ENCODE data around the gene MEG3. TPM values are rescaled to one million over a fixed set of nuclear protein-coding genes. Genes with fewer than 3 reads are reported as not detected.

Gene MEG3
- total RNA-seq, 4 donors from 2014 or later, result 1.2 to 18.9 (median 3.5) TPM

DNA sequence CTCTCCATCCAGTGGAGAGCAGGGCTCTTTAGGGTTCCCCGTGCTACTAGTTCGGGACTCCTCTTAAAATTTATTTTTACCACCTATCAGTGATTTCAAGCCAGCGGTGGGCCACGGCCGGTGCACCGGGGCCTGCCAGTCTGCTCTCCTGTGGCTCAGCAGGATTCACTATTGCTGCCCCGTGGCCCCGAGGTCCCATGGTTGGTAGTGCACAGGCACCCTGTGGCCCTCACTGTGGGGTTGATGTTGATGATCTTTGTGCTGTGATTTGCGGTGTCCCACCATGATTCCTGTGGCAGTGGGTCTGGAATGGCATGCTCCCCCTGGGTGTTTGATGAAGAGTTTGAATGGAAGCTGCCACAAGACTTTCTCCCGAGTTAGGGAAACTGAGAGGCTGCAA is 12.6 kb upstream of the MEG3 start:
- H3K4me1 ChIP-seq, result no peaks in the 10 kb centered on the region
- DNase-seq, result no peak
- peaks cover 0 to 60% (median 0%) of the 10 kb centered on the region in 4 donors for H3K27me3 ChIP-seq
- no peak overlapping the region for H3K4me3 ChIP-seq
- H3K27ac ChIP-seq, result no peak overlapping the region
- peaks cover 0 to 30% (median 0%) of the 10 kb centered on the region in 3 donors for H3K9me3 ChIP-seq
- WGBS, 2 donors, result 85 to 100% methylated on average over 2 to 8 of the region's 10 CpGs
- TF ChIP-seq, protein P1, sequence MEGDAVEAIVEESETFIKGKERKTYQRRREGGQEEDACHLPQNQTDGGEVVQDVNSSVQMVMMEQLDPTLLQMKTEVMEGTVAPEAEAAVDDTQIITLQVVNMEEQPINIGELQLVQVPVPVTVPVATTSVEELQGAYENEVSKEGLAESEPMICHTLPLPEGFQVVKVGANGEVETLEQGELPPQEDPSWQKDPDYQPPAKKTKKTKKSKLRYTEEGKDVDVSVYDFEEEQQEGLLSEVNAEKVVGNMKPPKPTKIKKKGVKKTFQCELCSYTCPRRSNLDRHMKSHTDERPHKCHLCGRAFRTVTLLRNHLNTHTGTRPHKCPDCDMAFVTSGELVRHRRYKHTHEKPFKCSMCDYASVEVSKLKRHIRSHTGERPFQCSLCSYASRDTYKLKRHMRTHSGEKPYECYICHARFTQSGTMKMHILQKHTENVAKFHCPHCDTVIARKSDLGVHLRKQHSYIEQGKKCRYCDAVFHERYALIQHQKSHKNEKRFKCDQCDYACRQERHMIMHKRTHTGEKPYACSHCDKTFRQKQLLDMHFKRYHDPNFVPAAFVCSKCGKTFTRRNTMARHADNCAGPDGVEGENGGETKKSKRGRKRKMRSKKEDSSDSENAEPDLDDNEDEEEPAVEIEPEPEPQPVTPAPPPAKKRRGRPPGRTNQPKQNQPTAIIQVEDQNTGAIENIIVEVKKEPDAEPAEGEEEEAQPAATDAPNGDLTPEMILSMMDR (IDR thresholded peaks at IDR 0.05), result no peak
- no peak for TF ChIP-seq POLR2A (IDR thresholded peaks at IDR 0.05)
- intact Hi-C loops (cut with DNase I), result no loop called here
- no peaks in the 10 kb centered on the region for H3K36me3 ChIP-seq

DNA sequence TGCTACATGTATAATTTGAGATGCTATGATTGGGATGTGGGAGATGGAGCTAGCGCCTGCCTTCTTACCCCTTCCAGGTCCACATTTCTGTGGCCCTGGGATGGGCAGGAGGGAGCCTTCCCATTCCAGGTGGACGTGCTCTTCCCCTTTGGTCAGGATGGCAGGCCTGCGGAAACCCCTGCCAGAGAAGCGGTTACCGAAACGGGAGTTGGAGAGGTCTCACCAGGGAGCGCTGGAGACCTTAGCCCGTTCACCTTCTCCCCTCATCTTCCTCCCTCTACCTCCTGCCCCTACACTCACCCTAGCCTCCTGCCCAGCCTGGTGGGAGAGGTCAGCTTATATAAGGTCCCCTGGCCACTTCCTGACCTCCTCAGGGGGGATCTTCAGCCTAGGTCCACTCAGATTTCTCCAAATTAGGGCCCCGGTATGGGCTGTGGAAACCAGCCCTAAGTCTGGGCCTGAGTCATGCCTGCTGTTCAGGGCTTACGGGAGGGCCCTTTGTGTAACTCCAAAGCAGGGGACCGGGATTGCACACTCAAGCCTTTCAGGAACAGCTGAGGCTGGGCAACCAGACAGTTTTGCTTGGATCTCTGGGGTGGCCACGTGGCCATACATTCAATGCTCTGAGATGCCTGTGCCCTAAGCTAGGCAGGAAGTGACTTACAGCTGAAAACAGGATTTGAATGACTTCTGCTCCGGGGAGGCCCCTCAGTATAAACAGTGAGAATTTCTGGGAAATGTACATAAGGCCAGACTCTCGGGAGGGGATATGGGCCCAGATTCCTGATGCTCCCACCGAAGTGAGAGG is 10.2 kb upstream of the MEG3 start:
- 81 to 82% methylated on average over 12 to 14 of the region's 15 CpGs for WGBS, 2 donors
- H3K9me3 ChIP-seq, result peaks cover 0 to 10% (median 0%) of the 10 kb centered on the region in 3 donors
- H3K27me3 ChIP-seq, result peaks cover 0 to 37% (median 0%) of the 10 kb centered on the region in 4 donors
- no peak overlapping the region for H3K4me3 ChIP-seq
- no peak for TF ChIP-seq POLR2A (IDR thresholded peaks at IDR 0.05)
- TF ChIP-seq, protein P1 (IDR thresholded peaks at IDR 0.05), result no peak
- intact Hi-C loops (cut with DNase I), result no loop called here
- no peaks in the 10 kb centered on the region for H3K36me3 ChIP-seq
- no peak for DNase-seq
- peaks cover 0 to 1% (median 0%) of the 10 kb centered on the region in 3 donors for H3K4me1 ChIP-seq
- H3K27ac ChIP-seq, result no peak overlapping the region

DNA sequence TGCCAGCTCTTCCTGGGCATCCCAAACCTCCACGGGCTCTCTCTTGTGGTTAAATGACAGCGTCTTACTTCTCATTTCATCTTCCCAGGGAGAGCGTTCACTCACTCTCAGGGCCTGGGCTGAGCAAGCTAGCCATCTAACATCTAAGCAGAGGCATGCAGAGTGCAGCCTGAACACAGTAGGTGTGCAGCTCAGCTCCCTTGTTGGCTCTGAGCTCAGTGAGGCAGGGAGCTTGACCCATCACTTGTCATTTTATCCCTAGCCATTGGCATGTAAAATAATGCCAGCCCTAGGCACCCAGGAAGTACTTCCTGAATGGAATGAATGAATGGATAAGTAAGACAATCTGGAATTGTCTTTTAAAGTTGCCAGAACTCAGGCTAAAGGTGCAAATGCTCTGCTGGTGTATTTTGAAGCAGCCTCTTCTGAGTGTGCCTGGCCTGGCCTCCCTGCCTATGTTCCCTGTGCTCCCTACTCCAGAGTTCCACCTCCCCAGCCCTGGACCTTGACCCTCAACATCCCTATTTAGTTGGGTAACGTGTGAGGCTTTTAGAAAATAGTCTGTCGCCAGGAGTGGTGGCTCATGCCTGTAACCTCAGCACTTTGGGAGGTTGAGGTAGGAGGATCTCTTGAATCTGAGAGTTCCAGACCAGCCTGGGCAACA is 9.5 kb upstream of the MEG3 start:
- WGBS, 2 donors, result 86 to 87% methylated on average over 3 of the region's 5 CpGs
- Histone ChIP-seq H3K9me3 (peaks cover 0 to 3% (median 0%) of the 10 kb centered on the region in 3 donors), H3K4me1 (peaks cover 0 to 7% (median 0%) of the 10 kb centered on the region in 3 donors), H3K36me3 (no peaks in the 10 kb centered on the region), H3K27ac (no peak overlapping the region), H3K4me3 (no peak overlapping the region), H3K27me3 (peaks cover 0 to 30% (median 0%) of the 10 kb centered on the region in 4 donors)
- no peak for DNase-seq
- intact Hi-C loops (cut with DNase I), result no loop called here
- TF ChIP-seq POLR2A (IDR thresholded peaks at IDR 0.05), result no peak
- TF ChIP-seq, protein P1 (IDR thresholded peaks at IDR 0.05), result no peak

DNA sequence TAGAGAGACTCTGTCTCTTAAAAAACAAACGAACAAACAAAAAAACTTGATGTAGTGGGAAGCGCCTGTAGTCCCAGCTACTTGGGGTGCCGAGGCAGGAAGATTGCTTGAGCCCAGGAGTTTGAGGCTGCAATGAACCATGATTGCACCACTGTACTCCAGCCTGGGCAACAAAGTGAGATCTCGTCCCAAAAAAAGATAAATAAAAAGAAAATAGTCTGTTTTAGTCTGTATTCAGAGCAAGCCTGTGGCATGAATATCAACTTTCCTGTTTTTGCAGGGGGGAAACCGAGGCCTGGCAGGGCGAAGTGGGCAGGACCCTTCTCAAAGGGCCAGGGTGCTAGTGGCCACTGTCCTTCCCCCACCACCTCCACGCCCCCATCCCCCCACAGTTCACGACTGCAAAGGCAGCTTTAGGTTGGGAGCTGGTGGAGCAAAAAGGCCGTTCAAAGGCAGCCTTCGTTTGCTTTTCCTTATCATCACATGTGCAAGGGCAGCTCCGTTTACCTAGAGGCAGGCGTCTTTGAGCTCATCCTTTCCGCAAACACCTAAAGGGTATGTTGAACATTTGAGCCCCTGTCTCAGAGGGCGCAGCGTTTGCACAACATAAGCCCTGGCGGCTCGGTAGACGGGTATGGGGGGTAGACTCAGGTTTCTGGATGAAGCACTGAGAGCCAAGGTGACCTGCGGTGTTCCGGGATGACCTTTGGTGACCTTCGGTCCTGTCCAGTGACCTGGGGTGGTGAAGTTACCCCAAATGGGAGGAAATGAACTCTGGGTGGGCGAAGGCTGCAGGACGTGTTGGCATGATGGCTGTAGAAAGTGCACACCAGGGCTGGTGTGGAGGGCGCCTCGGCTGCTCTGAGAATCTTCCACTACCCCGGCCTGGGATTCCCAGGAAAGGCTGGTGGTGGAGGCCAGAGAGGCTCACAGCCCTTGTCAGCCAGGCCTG is 8.7 kb upstream of the MEG3 start:
- no peak for DNase-seq
- H3K27ac ChIP-seq, result no peak overlapping the region
- no peaks in the 10 kb centered on the region for H3K36me3 ChIP-seq
- peaks cover 0 to 21% (median 0%) of the 10 kb centered on the region in 4 donors for H3K27me3 ChIP-seq
- H3K4me3 ChIP-seq, result no peak overlapping the region
- TF ChIP-seq POLR2A (IDR thresholded peaks at IDR 0.05), result no peak
- TF ChIP-seq, protein P1 (IDR thresholded peaks at IDR 0.05), result no peak
- H3K4me1 ChIP-seq, result peaks cover 0 to 10% (median 0%) of the 10 kb centered on the region in 3 donors
- no peaks in the 10 kb centered on the region for H3K9me3 ChIP-seq
- WGBS, 2 donors, result 84 to 86% methylated on average over 8 to 20 of the region's 26 CpGs
- intact Hi-C loops (cut with DNase I), result no loop called here

All from esophagus squamous epithelium (tissue), 5 donors.